HG02943 (cell line): ENCODE results near the gene MROH2A.

Experiments
- ATAC-seq: cut with Tn5 transposase; IDR thresholded peaks from one replicate; pipeline ENCODE4 v1.9.1; 2021; ENCODE audit warnings: mild to moderate bottlenecking, low read depth, moderate library complexity; ENCODE audit not compliant: unreplicated experiment

MROH2A gene

GRCh38 chr2:233764264-233764663 lies 13.9 kb upstream of the MROH2A start:
- no peak for ATAC-seq

GRCh38 chr2:233764761-233765160 lies 13.4 kb upstream of the MROH2A start:
- ATAC-seq: no peak

GRCh38 chr2:233766416-233766815 lies 11.7 kb upstream of the MROH2A start:
- no peak for ATAC-seq

- no peak for ATAC-seq
Measured at GRCh38 chr2:233768076-233768475, 10.1 kb upstream of the MROH2A start.

DNA sequence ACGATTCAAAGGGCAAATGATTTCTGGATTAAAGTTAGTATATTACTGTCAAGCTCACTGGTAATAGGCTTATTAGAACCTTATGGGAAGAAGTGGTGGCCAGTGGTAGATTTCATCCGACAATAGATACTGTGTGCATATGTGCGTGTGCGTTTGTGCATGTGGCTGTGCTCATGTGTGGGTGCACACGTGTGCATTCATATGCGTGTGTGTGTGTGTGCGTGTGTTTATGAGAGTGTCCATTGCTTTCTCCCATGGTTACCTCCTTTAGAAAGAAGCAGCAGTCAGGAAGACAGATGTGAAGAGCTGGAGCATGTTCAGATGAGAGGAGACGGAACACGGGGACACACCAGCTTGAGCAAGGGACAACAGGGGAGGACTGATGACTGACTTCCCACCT lies 8.9 kb upstream of the MROH2A start:
- no peak for ATAC-seq

DNA sequence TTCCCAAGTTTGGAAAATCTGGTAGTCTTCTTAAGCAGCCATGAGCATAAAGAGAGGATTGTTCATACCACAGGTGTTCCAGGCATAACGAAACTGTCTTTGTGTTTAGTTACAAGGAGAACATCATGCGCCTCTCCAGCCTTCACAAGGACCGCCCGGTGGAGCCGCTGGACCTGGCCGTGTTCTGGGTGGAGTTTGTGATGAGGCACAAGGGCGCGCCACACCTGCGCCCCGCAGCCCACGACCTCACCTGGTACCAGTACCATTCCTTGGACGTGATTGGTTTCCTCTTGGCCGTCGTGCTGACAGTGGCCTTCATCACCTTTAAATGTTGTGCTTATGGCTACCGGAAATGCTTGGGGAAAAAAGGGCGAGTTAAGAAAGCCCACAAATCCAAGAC lies 6.0 kb upstream of the MROH2A start:
- ATAC-seq: no peak

DNA sequence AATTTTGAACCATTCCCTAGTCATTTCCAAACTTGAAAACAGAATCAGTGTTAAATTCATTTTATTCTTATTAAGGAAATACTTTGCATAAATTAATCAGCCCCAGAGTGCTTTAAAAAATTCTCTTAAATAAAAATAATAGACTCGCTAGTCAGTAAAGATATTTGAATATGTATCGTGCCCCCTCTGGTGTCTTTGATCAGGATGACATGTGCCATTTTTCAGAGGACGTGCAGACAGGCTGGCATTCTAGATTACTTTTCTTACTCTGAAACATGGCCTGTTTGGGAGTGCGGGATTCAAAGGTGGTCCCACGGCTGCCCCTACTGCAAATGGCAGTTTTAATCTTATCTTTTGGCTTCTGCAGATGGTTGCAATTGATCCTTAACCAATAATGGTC lies 5.5 kb upstream of the MROH2A start:
- no peak for ATAC-seq

DNA sequence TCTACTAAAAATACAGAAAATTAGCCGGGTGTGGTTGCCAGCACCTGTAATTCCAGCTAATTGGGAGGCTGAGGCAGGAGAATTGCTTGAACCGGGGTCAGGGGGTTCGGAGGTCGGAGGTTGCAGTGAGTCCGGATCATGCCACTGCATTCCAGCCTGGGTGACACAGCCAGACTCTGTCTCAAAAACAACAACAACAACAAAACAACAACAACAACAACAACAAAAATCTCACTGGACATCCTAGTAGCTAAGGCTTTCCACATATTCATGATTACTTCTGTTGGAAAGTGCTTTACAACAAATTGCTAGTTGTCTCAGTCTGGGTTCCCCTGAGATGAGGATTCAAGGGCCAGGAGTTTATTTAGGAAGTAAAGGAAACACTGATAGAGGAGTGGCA lies 4.3 kb upstream of the MROH2A start:
- no peak for ATAC-seq

GRCh38 chr2:233775414-233775813 lies 2.7 kb upstream of the MROH2A start:
- no peak for ATAC-seq

- no peak for ATAC-seq
Measured at GRCh38 chr2:233779722-233780121, 1.6 kb downstream of the MROH2A start.

- ATAC-seq: no peak
Measured at GRCh38 chr2:233780771-233781170, 2.6 kb downstream of the MROH2A start.

DNA sequence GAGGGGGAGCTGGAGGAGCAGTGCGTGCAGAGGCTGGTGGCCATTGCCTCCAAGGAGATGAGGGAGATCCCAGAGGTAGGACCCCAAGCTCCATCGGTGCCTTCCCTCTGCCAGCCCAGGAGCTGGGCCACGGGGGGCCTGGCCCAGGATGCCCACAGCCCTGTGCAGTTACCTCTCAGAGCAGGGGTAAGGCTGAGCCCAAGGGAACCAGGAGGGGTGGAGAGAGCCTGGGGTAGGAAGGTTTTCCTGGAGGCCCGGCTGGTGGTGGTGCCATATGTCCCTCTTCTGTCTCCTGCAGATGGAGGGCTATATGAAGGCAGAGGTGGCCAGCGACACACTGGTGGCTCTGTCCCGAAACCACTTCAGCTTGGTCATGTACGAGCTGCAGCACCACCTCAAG lies 11.4 kb downstream of the MROH2A start:
- ATAC-seq: no peak

- no peak for ATAC-seq
Measured at GRCh38 chr2:233791151-233791882, 13.2 kb downstream of the MROH2A start.

- no peak for ATAC-seq
Measured at GRCh38 chr2:233791883-233792329, 13.8 kb downstream of the MROH2A start.

GRCh38 chr2:233792720-233793119 lies 14.6 kb downstream of the MROH2A start:
- ATAC-seq: no peak

GRCh38 chr2:233793465-233794127 lies 15.5 kb downstream of the MROH2A start:
- no peak for ATAC-seq

- ATAC-seq: no peak
Measured at GRCh38 chr2:233794128-233794658, 16.1 kb downstream of the MROH2A start.

GRCh38 chr2:233795735-233796171 lies 17.6 kb downstream of the MROH2A start:
- ATAC-seq: no peak

DNA sequence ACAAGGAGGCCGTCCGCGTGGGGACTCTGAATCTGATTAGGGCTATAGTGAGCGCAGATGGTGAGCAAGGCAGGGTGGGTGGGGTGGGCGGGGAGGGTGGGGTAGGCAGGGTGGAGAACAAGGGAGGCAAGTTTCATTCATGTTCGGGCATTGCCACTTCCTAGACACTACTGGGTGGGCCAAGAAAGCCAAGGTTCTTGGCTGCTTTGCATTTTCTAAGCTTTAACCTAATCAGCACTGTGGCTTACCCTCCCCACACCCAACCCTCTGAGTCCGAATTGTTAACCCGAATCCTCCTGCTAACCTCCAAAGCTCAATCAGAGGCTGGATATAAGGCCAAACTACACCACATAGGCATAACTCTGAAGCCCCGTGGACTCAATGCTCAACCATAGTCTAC lies 18.1 kb downstream of the MROH2A start:
- no peak for ATAC-seq

GRCh38 chr2:233798335-233799086 lies 20.4 kb downstream of the MROH2A start:
- no peak for ATAC-seq

- no peak for ATAC-seq
Measured at GRCh38 chr2:233799087-233799665, 21.0 kb downstream of the MROH2A start.
